A673 (cell line): Measurements from ENCODE around the gene EPB41L4A.

Experiments
- EZH2 ChIP-seq: fragments of 200-600 bp; sonication (generic); IDR thresholded peaks from 2 replicates; pipeline ENCODE4 v1.6.1; 2017; ENCODE audit warnings: borderline replicate concordance, low read depth, mild to moderate bottlenecking, mixed read lengths, antibody characterized with exemption, low read length; ENCODE audit not compliant: poor library complexity, severe bottlenecking
- TF ChIP-seq, protein P1 (sequence below): fragments of 300-800, 200-600 bp; sonication (generic); conservative IDR thresholded peaks from 2 replicates; pipeline ENCODE4 v1.5.1; 2017; ENCODE audit warnings: low read depth, mild to moderate bottlenecking, antibody characterized with exemption, low read length, moderate library complexity, mixed read lengths

DNA sequence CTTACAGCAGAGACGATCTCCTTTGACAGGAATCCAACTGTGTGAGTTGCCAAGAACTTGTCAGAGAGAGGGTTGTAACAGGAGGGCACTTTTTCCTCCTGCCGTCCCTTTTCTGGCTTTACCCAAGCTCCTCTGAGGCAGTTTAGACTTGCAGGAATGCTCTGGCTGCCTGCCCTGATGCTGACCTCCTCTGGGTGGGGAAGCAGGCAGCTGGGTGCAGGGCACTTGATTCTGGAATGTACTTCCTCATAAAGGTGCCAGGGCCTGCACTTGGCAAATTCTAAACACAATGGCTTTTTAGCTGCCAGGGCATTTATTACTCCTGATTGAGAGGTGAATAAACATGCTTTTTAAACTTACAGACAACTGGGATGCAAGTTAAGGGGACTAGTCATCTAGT lies 190.4 kb downstream of the EPB41L4A start:
- TF ChIP-seq, protein P1, sequence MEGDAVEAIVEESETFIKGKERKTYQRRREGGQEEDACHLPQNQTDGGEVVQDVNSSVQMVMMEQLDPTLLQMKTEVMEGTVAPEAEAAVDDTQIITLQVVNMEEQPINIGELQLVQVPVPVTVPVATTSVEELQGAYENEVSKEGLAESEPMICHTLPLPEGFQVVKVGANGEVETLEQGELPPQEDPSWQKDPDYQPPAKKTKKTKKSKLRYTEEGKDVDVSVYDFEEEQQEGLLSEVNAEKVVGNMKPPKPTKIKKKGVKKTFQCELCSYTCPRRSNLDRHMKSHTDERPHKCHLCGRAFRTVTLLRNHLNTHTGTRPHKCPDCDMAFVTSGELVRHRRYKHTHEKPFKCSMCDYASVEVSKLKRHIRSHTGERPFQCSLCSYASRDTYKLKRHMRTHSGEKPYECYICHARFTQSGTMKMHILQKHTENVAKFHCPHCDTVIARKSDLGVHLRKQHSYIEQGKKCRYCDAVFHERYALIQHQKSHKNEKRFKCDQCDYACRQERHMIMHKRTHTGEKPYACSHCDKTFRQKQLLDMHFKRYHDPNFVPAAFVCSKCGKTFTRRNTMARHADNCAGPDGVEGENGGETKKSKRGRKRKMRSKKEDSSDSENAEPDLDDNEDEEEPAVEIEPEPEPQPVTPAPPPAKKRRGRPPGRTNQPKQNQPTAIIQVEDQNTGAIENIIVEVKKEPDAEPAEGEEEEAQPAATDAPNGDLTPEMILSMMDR = no peak
- TF ChIP-seq EZH2 = no peak
